Dedifferentiated amniotic fluid mesenchymal stem cell (primary cell): ENCODE results near the gene MYB.

Experiments
- DNase-seq: peaks from one replicate; pipeline ENCODE4 v3.0.0-alpha.2; 2016; ENCODE audit errors: extremely low spot score

Gene MYB

DNA sequence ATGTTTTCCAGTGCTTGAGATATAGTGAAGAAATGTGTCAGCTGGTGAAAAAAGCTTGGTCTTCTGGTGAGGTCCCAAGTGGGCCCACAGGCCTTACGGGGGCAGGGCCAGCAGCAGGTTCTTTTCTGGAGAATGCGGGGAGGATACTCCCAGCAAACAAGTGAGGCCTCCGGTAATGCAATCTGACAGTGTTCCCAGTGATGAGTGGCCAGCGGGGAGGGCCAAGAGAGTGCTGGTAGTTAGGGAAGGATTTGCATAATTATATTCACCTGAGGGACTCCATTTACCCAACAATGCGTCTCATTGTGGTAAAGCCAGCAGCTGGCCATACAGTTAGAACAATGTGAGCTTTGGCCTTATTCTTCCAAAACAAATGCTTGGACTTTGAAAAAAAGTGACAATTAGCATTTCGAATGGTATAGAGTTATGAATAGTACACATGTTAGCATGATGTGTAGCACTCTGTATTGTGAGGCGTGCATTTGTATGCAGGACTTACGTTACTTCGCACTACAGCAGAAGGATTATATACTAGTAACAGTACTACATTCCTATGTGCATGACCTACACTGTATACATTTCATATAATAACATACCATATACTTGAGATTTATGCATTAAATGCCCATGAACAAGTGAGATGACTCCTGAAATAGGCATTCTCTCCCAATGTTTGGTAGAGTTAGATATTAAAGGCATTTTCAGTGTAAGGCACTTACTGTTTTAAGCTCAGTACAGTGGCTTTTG, 69.8 kb downstream of the MYB start:
- DNase-seq = no peak

DNA sequence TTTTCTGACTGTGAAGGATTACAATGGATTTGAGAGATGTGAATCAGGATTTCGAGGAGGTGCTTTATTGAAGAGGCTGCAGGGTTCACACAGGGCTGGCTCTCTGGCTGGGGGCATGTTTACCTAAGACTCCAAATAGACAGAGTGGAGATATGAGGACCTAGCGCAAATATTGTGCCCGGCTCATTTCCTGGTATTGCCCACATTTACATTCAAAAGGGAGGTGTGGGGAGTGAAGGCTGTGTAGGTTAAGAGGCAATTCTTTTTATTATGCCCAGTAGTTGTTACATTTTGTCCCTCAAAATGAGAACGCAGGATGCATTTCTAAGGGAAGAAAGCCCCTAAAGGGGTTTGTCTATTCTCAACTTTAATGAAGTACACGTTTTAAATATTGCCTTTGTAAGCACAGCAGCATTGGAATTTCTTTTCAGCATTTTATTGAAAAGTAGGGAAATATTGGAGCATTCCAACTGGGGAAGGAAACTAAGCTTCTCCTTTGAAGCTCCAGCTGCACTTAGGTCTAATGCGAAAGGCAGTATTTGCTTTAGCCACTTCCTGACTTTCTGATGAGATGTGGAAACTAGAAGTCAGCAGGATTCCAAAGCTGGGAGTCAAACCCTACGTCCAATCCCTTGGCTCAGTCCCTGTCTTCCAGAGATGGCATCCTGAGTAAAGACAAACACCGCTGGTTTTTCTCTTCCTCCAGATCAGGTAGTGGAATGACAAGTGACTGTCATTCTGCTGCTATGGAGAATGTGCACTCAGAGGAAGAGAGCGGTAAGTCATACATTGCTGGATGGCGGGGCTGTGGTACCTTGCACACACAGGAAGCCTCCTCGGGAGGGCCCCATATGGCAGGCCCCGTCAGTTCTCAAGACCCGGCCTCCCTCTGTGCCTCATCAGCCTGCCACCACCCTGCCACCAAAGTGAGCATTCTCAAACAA, 70.7 kb downstream of the MYB start:
- DNase-seq = no peak

DNA sequence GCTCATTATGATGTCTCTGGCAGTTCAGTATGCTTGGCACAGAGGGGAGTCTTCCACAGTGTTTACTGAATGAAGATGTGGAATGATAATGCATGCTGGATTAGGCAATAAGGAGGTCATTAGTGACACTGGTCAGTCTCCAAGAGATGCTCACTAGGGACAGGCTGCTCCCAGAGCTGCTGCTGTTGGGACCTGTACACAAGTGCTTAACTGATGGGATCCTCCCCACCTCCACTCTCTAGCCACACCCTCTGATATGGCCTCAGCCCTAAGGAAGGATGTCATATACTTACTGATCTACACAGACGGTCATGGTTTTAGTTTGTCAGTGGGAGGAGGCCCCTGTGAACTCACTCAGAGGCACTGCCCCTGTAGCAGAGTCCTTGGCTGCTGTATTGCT, 73.4 kb downstream of the MYB start:
- DNase-seq = no peak

DNA sequence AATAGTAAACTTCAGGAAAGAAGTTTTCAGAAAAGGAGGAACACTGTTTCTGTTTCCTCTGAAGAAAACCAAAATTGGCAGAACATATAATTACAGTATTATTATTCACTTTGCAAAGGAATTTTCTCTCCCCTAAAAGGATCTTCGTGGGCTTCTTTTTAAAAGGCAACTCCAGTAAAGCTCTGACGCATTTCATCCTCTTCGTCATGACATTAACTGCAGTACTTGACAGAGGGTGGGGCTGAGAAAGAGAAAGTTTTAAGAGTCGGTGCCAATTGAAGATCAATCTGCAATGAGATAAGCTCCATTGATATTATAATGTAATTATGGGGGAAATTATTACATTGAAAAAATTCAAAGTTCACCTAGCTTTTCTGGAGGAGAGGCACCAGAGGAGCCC, 75.8 kb downstream of the MYB start:
- no peak for DNase-seq

DNA sequence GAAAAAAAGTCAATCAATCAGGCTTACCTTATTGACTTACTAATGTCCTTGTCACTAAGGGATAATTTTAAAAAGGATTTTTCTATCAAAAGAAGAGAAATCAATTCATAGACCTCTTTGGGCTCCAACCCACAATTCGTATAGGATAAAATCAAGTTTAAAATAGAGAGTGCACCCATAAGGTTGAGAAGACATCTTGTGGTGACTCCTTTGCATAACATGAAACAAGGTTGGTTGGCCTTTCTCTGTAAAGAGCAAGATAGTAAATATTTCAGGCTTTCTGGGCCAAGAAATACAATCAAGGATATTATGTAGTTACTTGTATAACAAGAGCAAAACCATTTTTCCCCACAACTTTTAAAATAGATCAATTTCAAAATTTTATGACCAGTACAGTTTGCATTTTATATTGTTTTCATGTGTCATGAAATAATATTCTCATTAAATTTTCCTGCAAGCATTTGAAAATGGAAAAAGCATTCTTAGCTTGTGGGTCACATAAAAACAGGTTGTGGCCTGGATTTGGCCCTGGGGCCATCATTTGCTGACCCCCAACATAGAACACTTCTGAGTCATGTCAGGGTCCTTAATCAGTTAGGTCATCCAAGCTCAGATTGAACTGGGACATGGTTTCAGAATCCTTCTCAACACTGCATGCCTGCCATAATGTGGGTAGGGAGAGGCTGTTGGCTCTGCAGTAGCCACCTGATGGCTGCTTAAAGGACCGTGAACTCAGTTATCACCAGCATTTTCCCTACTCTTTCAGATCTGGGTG, 76.7 kb downstream of the MYB start:
- DNase-seq = no peak

DNA sequence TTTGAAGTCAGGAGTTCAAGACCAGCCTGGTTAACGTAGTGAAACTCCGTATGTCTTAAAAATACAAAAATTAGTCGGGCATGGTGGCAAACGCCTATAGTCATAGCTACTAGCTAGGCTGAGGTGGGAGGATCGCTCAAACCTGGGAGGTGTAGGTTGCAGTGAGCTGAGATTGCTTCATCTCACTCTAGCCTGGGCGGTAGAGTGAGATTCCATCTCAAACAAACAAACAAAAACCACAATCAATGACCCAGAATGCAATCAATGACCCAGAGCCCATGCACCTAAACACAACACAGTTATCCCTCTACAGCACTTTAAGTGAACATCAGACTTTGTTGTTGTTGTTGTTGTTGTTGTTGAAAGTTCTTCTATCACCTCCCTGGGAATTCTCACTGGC, 77.9 kb downstream of the MYB start:
- DNase-seq = no peak

DNA sequence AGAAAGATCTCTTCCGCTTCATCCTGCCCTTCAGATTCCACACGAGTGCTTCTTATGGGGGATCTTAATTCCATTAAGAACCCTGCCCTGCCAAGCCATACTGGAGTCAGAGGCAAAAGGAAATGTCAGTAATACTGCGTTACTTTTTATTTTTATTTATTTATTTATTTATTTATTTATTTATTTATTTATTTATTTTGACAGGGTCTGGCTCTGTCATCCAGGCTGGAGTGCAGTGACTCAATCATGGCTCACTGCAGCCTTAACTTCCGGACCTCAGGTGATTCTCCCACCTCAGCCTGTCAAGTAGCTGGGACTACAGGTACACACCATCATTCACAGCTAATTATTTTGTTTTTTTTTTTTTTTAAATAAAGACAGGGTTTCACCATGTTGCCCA, 79.5 kb downstream of the MYB start:
- DNase-seq = no peak

DNA sequence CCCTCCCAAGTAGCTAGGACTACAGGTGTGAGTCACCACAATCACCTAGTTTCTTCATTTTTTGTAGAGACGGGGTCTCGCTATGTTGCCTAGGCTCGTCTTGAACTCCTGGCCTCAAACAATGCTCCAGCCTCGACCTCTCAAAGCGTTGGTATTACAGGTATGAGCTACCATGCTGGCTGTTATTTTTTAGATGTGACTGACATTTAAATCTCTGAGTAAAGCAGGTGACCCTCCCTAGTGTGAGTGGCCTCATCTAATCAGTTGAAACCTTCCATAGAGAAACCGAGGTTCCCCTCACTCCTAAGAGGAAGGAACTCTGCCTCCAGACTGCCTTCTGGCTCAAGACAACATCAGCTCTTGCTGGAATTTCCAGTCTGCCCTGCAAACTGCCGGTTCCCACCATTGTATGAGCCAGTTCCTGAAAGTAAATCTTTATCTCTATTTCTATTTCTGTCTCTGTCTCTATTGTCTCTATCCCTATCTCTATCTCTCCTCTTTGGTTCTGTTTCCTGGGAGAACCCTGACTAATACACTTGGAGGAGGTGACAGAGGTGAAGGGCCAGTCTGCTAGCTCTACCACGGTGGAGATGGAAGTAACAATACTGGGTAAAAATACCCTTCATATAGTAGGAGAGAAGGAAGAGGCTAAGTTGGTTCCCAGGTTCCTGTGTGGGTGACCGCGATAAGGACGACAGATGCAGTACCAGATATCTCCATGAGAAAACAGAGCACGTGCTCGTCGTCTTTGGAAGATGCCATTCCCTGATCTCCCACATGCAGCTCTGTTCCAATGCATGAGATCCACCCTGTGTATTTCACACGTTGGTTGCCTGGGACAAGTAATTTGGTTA, 81.0 kb downstream of the MYB start:
- no peak for DNase-seq

DNA sequence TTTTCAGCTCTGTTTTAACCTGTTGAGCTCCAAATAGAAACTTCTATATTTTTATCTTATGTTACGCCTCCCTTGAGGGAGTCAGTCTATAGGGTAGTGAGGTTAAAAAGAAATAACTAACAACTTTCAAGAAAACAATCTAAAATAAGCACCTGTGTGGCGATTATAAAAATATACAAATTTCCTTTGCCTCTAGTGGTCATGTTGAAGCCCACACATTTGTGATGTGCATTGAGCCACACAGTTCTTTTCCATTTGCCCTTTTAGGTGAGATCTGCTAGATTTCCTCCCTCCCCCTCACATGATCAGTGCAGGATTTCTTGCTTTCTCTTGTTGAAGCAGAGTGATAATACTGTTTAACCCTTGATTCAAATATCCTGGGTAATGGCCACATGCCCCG, 84.2 kb downstream of the MYB start:
- DNase-seq = no peak

DNA sequence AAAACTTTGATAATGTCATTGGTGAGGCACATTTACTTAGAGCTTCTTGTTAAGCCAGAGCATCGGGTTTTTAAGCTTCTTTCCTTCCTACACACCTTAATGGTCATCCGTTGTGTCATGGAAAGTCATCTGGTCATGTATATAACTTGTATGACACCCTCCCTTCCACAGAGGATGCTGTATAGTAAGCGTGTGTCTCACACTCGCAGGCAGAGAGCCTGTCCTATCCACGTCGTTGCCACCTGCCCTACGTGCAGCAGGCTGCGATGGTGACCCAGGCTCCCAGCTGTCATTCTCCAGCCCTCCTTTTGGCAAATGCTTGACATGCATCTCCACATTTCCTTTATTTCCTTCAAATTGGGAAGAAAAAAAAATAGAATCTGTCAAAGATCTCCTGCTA, 85.6 kb downstream of the MYB start:
- no peak for DNase-seq

DNA sequence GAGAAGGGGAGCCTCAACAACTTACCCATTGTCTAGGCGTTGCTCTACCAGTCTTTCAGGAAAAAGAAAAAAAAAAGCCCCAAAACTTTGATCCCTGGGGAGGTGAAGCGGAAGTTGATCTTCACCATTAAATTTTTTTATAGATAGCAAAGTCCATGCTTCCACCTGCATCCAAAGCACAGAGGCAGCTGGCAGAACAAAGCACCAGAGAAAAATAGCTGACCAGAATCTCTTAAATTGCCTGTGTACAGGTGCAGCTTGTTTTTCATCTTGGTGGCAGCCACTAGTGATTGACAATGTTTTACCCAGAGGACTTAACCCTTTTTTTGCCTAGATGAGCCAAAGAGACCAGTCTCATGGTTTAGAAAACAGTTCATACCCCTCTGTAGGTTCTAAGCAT, 86.0 kb downstream of the MYB start:
- no peak for DNase-seq

DNA sequence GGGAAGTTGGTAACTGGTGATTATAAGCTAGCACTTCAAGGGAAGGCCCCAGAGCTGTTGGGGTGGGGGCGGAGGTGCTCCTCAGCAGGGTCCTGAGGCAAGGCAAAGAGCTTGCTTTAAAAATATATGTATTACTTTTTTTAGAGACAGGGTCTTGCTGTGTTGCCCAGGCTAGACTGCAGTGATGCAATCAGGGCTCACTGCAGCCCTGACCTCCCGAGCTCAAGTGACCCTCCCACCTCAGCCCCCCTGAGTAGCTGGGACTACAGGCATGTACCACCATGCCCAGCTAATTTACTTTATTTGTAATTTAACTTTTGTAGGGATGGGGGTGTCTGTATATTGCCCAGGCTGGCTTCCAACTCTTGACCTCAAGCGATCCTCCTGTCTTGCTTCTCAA, 87.2 kb downstream of the MYB start:
- no peak for DNase-seq

DNA sequence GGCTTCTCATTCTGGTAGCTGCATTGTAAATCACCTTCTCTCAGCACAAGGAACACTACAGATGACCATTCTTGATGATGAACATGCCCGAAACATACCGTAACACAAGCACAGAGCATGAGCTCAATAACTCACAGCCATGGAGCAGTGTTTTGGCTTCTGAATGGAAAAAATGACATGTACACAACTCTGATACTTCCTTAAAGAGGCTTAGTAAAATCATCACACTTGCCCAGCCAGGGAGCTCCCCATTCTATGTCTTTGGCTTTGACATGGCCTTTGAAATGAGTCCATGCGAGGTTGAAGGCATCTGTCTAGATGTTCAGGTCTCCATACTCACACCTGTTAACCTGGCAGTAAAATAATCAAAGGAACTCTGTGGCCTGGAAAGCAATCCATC, 87.6 kb downstream of the MYB start:
- no peak for DNase-seq
